Loucy (cell line): ENCODE data around the gene ARHGAP19.

Source experiments
- EZH2phosphoT487 ChIP-seq: fragments of 200-600 bp; IDR thresholded peaks from 2 replicates; pipeline ENCODE4 v1.6.1; 2018; ENCODE audit warnings: antibody characterized with exemption, mild to moderate bottlenecking, moderate library complexity, borderline replicate concordance
- TF ChIP-seq, protein P1 (sequence below): fragments of 200-600 bp; sonication (generic); conservative IDR thresholded peaks from 2 replicates; pipeline ENCODE4 v1.5.1; 2014; ENCODE audit warnings: mild to moderate bottlenecking, antibody characterized with exemption, low read length

DNA sequence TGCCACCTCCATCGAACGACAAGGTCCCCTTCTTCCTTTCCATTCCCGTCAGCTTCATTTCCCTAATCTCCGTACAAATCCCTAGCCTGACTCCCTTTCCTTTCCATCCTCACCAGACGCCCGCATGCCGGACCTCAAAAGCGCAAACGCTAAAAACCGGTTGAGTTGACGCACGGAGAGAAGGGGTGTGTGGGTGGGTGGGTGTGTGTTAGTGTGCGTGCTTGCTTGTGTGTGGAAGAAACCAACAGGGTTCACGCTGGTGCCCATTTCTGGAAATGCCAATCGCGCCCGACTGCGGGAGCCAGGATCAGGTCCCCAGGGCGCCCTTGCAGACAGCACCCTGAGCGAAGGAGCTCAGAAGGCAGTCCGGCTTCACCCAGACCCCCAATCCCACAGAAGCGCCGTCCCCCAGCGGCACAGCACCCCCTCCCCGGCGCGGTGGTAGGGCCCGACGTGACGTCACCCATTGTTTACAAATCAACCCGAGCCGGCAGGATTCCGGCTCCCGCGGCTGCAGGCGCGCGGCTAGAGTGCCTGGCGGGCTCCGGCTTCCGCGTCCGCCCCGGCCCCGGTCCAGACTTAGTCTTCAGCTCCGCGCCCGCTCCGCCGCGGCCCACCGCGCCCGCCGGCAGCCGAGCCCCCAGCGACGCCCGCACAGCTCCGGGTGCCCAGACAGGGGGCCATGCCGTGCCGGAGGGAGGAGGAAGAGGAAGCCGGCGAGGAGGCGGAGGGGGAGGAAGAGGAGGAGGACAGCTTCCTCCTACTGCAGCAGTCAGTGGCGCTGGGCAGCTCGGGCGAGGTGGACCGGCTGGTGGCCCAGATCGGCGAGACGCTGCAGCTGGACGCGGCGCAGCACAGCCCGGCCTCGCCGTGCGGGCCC lies 26.6 kb upstream of the ARHGAP19 start, which contains the start of gene FRAT1:
- TF ChIP-seq, protein P1, sequence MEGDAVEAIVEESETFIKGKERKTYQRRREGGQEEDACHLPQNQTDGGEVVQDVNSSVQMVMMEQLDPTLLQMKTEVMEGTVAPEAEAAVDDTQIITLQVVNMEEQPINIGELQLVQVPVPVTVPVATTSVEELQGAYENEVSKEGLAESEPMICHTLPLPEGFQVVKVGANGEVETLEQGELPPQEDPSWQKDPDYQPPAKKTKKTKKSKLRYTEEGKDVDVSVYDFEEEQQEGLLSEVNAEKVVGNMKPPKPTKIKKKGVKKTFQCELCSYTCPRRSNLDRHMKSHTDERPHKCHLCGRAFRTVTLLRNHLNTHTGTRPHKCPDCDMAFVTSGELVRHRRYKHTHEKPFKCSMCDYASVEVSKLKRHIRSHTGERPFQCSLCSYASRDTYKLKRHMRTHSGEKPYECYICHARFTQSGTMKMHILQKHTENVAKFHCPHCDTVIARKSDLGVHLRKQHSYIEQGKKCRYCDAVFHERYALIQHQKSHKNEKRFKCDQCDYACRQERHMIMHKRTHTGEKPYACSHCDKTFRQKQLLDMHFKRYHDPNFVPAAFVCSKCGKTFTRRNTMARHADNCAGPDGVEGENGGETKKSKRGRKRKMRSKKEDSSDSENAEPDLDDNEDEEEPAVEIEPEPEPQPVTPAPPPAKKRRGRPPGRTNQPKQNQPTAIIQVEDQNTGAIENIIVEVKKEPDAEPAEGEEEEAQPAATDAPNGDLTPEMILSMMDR: no peak
- no peak for TF ChIP-seq EZH2phosphoT487
